ENCODE data around the gene MCMBP.

MCMBP gene

DNA sequence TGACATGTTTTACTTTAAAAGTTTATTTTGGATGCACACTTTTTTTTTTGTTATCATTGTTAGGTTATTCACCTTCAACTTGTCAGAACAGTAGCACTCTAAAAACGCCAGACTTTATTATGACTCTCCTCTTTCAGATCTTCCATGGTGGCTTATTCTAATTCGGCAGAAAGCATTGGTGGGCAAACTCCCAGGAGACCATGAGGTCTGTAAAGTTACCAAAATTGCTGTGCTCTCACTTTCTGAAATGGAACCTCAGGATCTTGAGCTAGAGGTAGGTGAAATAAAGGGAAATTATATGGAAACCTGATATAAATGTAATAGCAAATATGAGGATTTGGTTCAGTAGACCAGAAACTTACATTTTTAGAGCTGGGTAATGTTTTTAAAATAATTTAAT lies 91.1 kb downstream of the MCMBP start:
- no peak for FAIRE-seq

DNA sequence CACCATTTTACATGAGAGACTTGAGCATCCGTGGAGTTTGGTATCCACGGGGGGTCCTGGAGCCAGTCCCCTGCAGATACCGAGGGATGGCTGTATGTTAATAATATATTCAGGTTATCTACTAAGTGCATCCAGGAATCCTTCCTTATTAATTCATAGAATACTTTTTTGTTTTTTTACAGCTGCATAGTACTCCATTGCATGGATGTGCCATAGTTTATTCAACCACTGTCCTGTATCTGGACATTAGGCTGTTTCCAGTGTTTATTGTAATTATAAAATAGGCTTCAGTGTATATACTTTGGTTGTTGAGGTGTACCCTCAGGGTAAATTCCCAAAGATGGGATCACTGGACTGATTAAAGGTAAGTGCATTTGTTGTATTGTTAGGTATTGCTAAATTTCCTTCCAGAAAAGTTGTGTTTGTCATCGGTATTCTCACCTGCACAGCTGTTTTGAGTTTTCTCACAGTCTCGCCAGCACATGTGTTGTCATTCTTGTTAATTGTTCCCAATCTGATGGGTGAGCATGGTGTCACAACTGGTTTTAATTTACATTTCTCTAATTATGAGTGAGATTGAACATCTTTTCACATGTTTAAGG lies 91.7 kb downstream of the MCMBP start:
- no peak for FAIRE-seq

All from TTC549 (cell line).